ENCODE data around the gene FAAH. TPM values are rescaled to one million over a fixed set of nuclear protein-coding genes. Genes with fewer than 3 reads are reported as not detected.

The FAAH gene
- total RNA-seq, 3 donors from 2014 or later, result 18.1 to 58.7 (median 38.3) TPM

GRCh38 chr1:46429436-46429835, 35.3 kb downstream of the FAAH start:
- intact Hi-C loops (cut with DNase I; ENCODE audit: low total_unique reads), result no loop called here
- Histone ChIP-seq H3K9me3 (no peaks in the 10 kb centered on the region), H3K36me3 (no peaks in the 10 kb centered on the region), H3K27ac (no peak overlapping the region), H3K4me3 (no peak overlapping the region), H3K27me3 (peaks cover 0 to 20% of the 10 kb centered on the region in 2 donors), H3K4me1 (no peaks in the 10 kb centered on the region)
- TF ChIP-seq POLR2AphosphoS5 (IDR thresholded peaks at IDR 0.05) (no peak), POLR2A (IDR thresholded peaks at IDR 0.05) (no peak)
- TF ChIP-seq, protein P1, sequence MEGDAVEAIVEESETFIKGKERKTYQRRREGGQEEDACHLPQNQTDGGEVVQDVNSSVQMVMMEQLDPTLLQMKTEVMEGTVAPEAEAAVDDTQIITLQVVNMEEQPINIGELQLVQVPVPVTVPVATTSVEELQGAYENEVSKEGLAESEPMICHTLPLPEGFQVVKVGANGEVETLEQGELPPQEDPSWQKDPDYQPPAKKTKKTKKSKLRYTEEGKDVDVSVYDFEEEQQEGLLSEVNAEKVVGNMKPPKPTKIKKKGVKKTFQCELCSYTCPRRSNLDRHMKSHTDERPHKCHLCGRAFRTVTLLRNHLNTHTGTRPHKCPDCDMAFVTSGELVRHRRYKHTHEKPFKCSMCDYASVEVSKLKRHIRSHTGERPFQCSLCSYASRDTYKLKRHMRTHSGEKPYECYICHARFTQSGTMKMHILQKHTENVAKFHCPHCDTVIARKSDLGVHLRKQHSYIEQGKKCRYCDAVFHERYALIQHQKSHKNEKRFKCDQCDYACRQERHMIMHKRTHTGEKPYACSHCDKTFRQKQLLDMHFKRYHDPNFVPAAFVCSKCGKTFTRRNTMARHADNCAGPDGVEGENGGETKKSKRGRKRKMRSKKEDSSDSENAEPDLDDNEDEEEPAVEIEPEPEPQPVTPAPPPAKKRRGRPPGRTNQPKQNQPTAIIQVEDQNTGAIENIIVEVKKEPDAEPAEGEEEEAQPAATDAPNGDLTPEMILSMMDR (IDR thresholded peaks at IDR 0.05), result no peak
- no peak for DNase-seq (ENCODE audit: low spot score in 2 of 2)

GRCh38 chr1:46431695-46432094, 37.6 kb downstream of the FAAH start:
- TF ChIP-seq POLR2AphosphoS5 (IDR thresholded peaks at IDR 0.05) (no peak), POLR2A (IDR thresholded peaks at IDR 0.05) (no peak)
- TF ChIP-seq, protein P1 (IDR thresholded peaks at IDR 0.05), result no peak
- Histone ChIP-seq H3K27ac (no peak overlapping the region), H3K9me3 (no peaks in the 10 kb centered on the region), H3K4me1 (no peaks in the 10 kb centered on the region), H3K36me3 (no peaks in the 10 kb centered on the region), H3K27me3 (peaks cover 0 to 8% of the 10 kb centered on the region in 2 donors), H3K4me3 (no peak overlapping the region)
- DNase-seq (ENCODE audit: low spot score in 2 of 2), result no peak
- intact Hi-C loops (cut with DNase I; ENCODE audit: low total_unique reads), result no loop called here

GRCh38 chr1:46432781-46433327, 38.7 kb downstream of the FAAH start:
- Histone ChIP-seq H3K9me3 (no peaks in the 10 kb centered on the region), H3K4me3 (no peak overlapping the region), H3K27me3 (peaks cover 0 to 8% of the 10 kb centered on the region in 2 donors), H3K27ac (no peak overlapping the region), H3K36me3 (no peaks in the 10 kb centered on the region), H3K4me1 (no peaks in the 10 kb centered on the region)
- intact Hi-C loops (cut with DNase I; ENCODE audit: low total_unique reads), result no loop called here
- TF ChIP-seq, protein P1 (IDR thresholded peaks at IDR 0.05), result no peak
- no peak for TF ChIP-seq POLR2A (IDR thresholded peaks at IDR 0.05)
- TF ChIP-seq POLR2AphosphoS5 (IDR thresholded peaks at IDR 0.05), result no peak
- no peak for DNase-seq (ENCODE audit: low spot score in 2 of 2)

DNA sequence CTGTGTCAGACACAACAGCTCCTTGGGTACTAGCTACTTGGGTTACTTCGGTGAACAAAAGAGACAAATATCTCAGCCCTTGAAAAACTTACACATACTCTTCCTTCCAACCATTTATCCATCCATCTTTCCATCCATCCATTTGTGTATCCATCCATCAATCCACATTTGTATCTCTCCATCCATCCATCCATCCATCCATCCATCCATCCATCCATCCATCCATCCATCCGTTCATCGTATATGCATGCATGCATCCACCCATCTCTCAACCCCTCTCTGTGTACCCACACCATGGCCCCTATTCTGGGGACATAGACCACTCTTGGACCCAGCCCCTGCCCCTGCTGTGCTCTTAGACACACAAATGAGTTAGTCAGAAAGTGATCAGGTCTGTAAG, 40.2 kb downstream of the FAAH start:
- no peaks in the 10 kb centered on the region for H3K27me3 ChIP-seq
- H3K9me3 ChIP-seq, result no peaks in the 10 kb centered on the region
- no peaks in the 10 kb centered on the region for H3K4me1 ChIP-seq
- no peaks in the 10 kb centered on the region for H3K36me3 ChIP-seq
- no peak overlapping the region for H3K4me3 ChIP-seq
- TF ChIP-seq, protein P1 (IDR thresholded peaks at IDR 0.05), result no peak
- TF ChIP-seq POLR2AphosphoS5 (IDR thresholded peaks at IDR 0.05) (no peak), POLR2A (IDR thresholded peaks at IDR 0.05) (no peak)
- intact Hi-C loops (cut with DNase I; ENCODE audit: low total_unique reads), result no loop called here
- DNase-seq (ENCODE audit: low spot score in 2 of 2), result no peak
- H3K27ac ChIP-seq, result no peak overlapping the region

DNA sequence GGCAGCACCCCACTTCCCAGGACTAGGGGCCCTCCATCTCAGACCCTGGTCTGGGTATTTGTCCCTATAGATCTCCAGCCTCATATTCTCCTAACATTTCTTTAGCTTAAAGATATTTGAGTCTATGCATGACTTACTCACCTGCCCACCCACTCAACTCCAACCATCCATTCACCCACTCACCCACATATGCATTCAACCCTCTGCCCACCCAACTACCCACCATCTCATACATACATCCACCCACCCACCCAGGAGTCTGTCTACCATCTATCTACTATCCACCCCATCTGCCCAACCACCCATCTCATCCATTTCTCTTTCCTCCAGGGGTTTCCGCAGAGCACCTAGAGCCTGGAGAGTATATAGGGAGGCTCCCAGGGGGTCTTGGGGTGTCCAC, 42.7 kb downstream of the FAAH start:
- intact Hi-C loops (cut with DNase I; ENCODE audit: low total_unique reads), result no loop called here
- H3K9me3 ChIP-seq, result no peaks in the 10 kb centered on the region
- TF ChIP-seq POLR2AphosphoS5 (IDR thresholded peaks at IDR 0.05), result no peak
- TF ChIP-seq, protein P1 (IDR thresholded peaks at IDR 0.05), result no peak
- TF ChIP-seq POLR2A (IDR thresholded peaks at IDR 0.05), result no peak
- no peak for DNase-seq (ENCODE audit: low spot score in 2 of 2)
- H3K4me1 ChIP-seq, result no peaks in the 10 kb centered on the region
- no peaks in the 10 kb centered on the region for H3K27me3 ChIP-seq
- no peak overlapping the region for H3K4me3 ChIP-seq
- H3K27ac ChIP-seq, result no peak overlapping the region
- H3K36me3 ChIP-seq, result no peaks in the 10 kb centered on the region

All from breast epithelium (tissue), 4 donors.